SJSA1 (cell line): ENCODE data around the gene TAS2R40. TPM values are rescaled to one million over a fixed set of nuclear protein-coding genes. Genes with fewer than 3 reads are reported as not detected.
"Not testable (repeated sequence)": the region's sequence is repeated elsewhere in the genome, so short reads cannot be mapped to it uniquely, and the experiment has no call there.

Source experiments
- DNase-seq, 2 experiments: peaks; one replicate each; pipeline ENCODE4 v3.0.0-alpha.2; 2015 to 2020; ENCODE audit warnings: low spot score in 2 of 2, low read depth in 1 of 2
- H3K27ac ChIP-seq: fragments of 250-450 bp; sonication (Bioruptor Pico); 2 replicates; pipeline ENCODE4 v1.5.1; 2020; ENCODE audit warnings: mild to moderate bottlenecking, moderate library complexity
- H3K27me3 ChIP-seq: fragments of 250-450 bp; sonication (Bioruptor Pico); replicated peaks from 2 replicates; pipeline ENCODE4 v1.5.1; 2020; ENCODE audit warnings: mild to moderate bottlenecking, moderate library complexity
- H3K36me3 ChIP-seq: fragments of 250-450 bp; sonication (Bioruptor Pico); 2 replicates; pipeline ENCODE4 v1.5.1; 2020; ENCODE audit warnings: mild to moderate bottlenecking
- H3K4me1 ChIP-seq: fragments of 250-450 bp; sonication (Bioruptor Pico); replicated peaks from 2 replicates; pipeline ENCODE4 v1.6.1; 2021; ENCODE audit warnings: mild to moderate bottlenecking
- H3K4me3 ChIP-seq: fragments of 250-450 bp; sonication (Bioruptor Pico); 2 replicates; pipeline ENCODE4 v1.5.1; 2020; ENCODE audit warnings: mild to moderate bottlenecking
- H3K9me3 ChIP-seq: fragments of 250-450 bp; sonication (Bioruptor Pico); replicated peaks from 2 replicates; pipeline ENCODE4 v1.5.1; 2020; ENCODE audit warnings: mild to moderate bottlenecking
- total RNA-seq: library from RNA; depleted of rRNA; stranded (reverse); fragments of >200 nt; shearing (Covaris generic); gene quantifications from 2 replicates; pipeline ENCODE4 v1.2.3, GENCODE V29; 2014

TAS2R40 gene
- total RNA-seq, 1 experiment from 2014 or later = not detected

- no peak overlapping the region for H3K4me3 ChIP-seq
- H3K27me3 ChIP-seq = no peaks in the 10 kb centered on the region
- no peaks in the 10 kb centered on the region for H3K36me3 ChIP-seq
- H3K27ac ChIP-seq = no peak overlapping the region
- no peaks in the 10 kb centered on the region for H3K9me3 ChIP-seq
- H3K4me1 ChIP-seq = peaks cover 3% of the 10 kb centered on the region; the same call in 1 of the 2 replicates
- DNase-seq = no peak
These were observed 11.3 kb upstream of the TAS2R40 start for GRCh38 chr7:143210541-143210940.

- H3K27ac ChIP-seq, H3K9me3 ChIP-seq, DNase-seq, H3K27me3 ChIP-seq, H3K36me3 ChIP-seq, H3K4me3 ChIP-seq: not testable (repeated sequence)
- peaks cover 12% of the 10 kb centered on the region for H3K4me1 ChIP-seq
These were observed 8.4 kb upstream of the TAS2R40 start for GRCh38 chr7:143213478-143213877.

GRCh38 chr7:143214789-143215679 lies 6.8 kb upstream of the TAS2R40 start:
- peaks cover 12% of the 10 kb centered on the region for H3K4me1 ChIP-seq

GRCh38 chr7:143216151-143216550 lies 5.7 kb upstream of the TAS2R40 start:
- H3K4me1 ChIP-seq = peaks cover 12% of the 10 kb centered on the region
- no peaks in the 10 kb centered on the region for H3K36me3 ChIP-seq
- no peak for DNase-seq
- H3K27ac ChIP-seq = no peak overlapping the region
- no peaks in the 10 kb centered on the region for H3K9me3 ChIP-seq
- no peak overlapping the region for H3K4me3 ChIP-seq
- no peaks in the 10 kb centered on the region for H3K27me3 ChIP-seq

More at GRCh38 chr7:143214789-143215679, 6.8 kb upstream of the TAS2R40 start:
- H3K9me3 ChIP-seq = no peaks in the 10 kb centered on the region
- H3K27me3 ChIP-seq = no peaks in the 10 kb centered on the region
- no peak overlapping the region for H3K27ac ChIP-seq
- H3K4me3 ChIP-seq = no peak overlapping the region
- no peaks in the 10 kb centered on the region for H3K36me3 ChIP-seq
- peak; percentile 52 to 83 for DNase-seq

GRCh38 chr7:143216686-143217085 lies 5.2 kb upstream of the TAS2R40 start:
- DNase-seq = no peak
- Histone ChIP-seq H3K27ac (no peak overlapping the region), H3K4me1 (peaks cover 12% of the 10 kb centered on the region), H3K36me3 (no peaks in the 10 kb centered on the region), H3K4me3 (no peak overlapping the region), H3K9me3 (no peaks in the 10 kb centered on the region), H3K27me3 (no peaks in the 10 kb centered on the region)

GRCh38 chr7:143217806-143218205 lies 4.0 kb upstream of the TAS2R40 start:
- Histone ChIP-seq H3K36me3 (no peaks in the 10 kb centered on the region), H3K4me3 (no peak overlapping the region), H3K27me3 (no peaks in the 10 kb centered on the region), H3K27ac (no peak overlapping the region), H3K4me1 (peaks cover 12% of the 10 kb centered on the region), H3K9me3 (no peaks in the 10 kb centered on the region)
- DNase-seq = no peak

- H3K4me3 ChIP-seq = no peak overlapping the region
- H3K9me3 ChIP-seq = no peaks in the 10 kb centered on the region
- H3K27ac ChIP-seq = no peak overlapping the region
- no peaks in the 10 kb centered on the region for H3K36me3 ChIP-seq
- peaks cover 2% of the 10 kb centered on the region for H3K4me1 ChIP-seq
- DNase-seq = no peak
- no peaks in the 10 kb centered on the region; the same call in 1 of the 2 replicates for H3K27me3 ChIP-seq
These were observed 551 bp upstream of the TAS2R40 start for GRCh38 chr7:143221286-143221685.

GRCh38 chr7:143222782-143223181 lies 945 bp downstream of the TAS2R40 start:
- Histone ChIP-seq H3K36me3 (no peaks in the 10 kb centered on the region), H3K4me3 (no peak overlapping the region), H3K9me3 (no peaks in the 10 kb centered on the region), H3K27me3 (no peaks in the 10 kb centered on the region; the same call in 1 of the 2 replicates), H3K4me1 (no peaks in the 10 kb centered on the region), H3K27ac (no peak overlapping the region)
- DNase-seq = no peak

GRCh38 chr7:143223784-143224183 lies 1.9 kb downstream of the TAS2R40 start:
- DNase-seq = no peak
- H3K4me1 ChIP-seq = no peaks in the 10 kb centered on the region
- no peak overlapping the region for H3K4me3 ChIP-seq
- no peaks in the 10 kb centered on the region for H3K36me3 ChIP-seq
- H3K9me3 ChIP-seq = no peaks in the 10 kb centered on the region
- H3K27me3 ChIP-seq = no peaks in the 10 kb centered on the region; the same call in 1 of the 2 replicates
- H3K27ac ChIP-seq = no peak overlapping the region

GRCh38 chr7:143225047-143225446 lies 3.2 kb downstream of the TAS2R40 start:
- no peak overlapping the region for H3K4me3 ChIP-seq
- no peaks in the 10 kb centered on the region for H3K4me1 ChIP-seq
- H3K9me3 ChIP-seq = no peaks in the 10 kb centered on the region
- no peaks in the 10 kb centered on the region for H3K36me3 ChIP-seq
- no peak for DNase-seq
- H3K27ac ChIP-seq = no peak overlapping the region
- H3K27me3 ChIP-seq = no peaks in the 10 kb centered on the region; the same call in 1 of the 2 replicates

GRCh38 chr7:143227806-143228205 lies 6.0 kb downstream of the TAS2R40 start:
- no peak overlapping the region for H3K27ac ChIP-seq
- H3K27me3 ChIP-seq = no peaks in the 10 kb centered on the region; the same call in 1 of the 2 replicates
- no peaks in the 10 kb centered on the region for H3K36me3 ChIP-seq
- H3K4me1 ChIP-seq = no peaks in the 10 kb centered on the region
- no peak for DNase-seq
- no peaks in the 10 kb centered on the region for H3K9me3 ChIP-seq
- H3K4me3 ChIP-seq = no peak overlapping the region

GRCh38 chr7:143229054-143229790 lies 7.4 kb downstream of the TAS2R40 start:
- no peaks in the 10 kb centered on the region; the same call in 1 of the 2 replicates for H3K27me3 ChIP-seq
- H3K4me3 ChIP-seq = no peak overlapping the region
- no peaks in the 10 kb centered on the region for H3K9me3 ChIP-seq
- DNase-seq = no peak
- no peaks in the 10 kb centered on the region for H3K4me1 ChIP-seq
- no peaks in the 10 kb centered on the region for H3K36me3 ChIP-seq
- H3K27ac ChIP-seq = no peak overlapping the region

- Histone ChIP-seq H3K36me3 (no peaks in the 10 kb centered on the region), H3K4me1 (no peaks in the 10 kb centered on the region), H3K9me3 (no peaks in the 10 kb centered on the region), H3K27me3 (no peaks in the 10 kb centered on the region), H3K27ac (no peak overlapping the region), H3K4me3 (no peak overlapping the region)
- no peak for DNase-seq
These were observed 9.0 kb downstream of the TAS2R40 start for GRCh38 chr7:143230602-143231457.
